PC-9 (cell line): ENCODE data around the gene HOXB13. TPM values are rescaled to one million over a fixed set of nuclear protein-coding genes. Genes with fewer than 3 reads are reported as not detected.

ENCODE experiments used
- BruUV-seq: library from RNA; stranded (reverse); fragments of 400-500 nt; replicated peaks from 2 replicates; lab custom pipeline; 2021; lab: Mats Ljungman, UMichigan
- CTCF ChIA-PET: fragments of 300-600 bp; sonication (Branson Sonifier 250); formaldehyde crosslinking; loops from one replicate; lab custom pipeline; 2022; ENCODE audit warnings: antibody characterized with exemption; lab: Charles Lee
- POLR2A ChIA-PET: fragments of 300-600 bp; sonication (Branson Sonifier 250); formaldehyde crosslinking; loops from one replicate; lab custom pipeline; 2022; ENCODE audit warnings: antibody characterized with exemption; ENCODE audit not compliant: unreplicated experiment; lab: Charles Lee
- DNase-seq, 2 experiments: peaks; one replicate each; pipeline versions ENCODE4 v3.0.0 to v3.0.0-alpha.2; 2015 to 2022; ENCODE audit warnings: mixed read lengths in 1 of 2
- H2AFZ ChIP-seq: fragments of 200-600 bp; sonication (generic); 2 replicates; pipeline ENCODE4 v1.8.1; 2017; ENCODE audit warnings: antibody characterized with exemption
- H3F3A ChIP-seq: fragments of 200-600 bp; sonication (generic); 2 replicates; pipeline ENCODE4 v1.8.1; 2017; ENCODE audit warnings: antibody characterized with exemption, mild to moderate bottlenecking, low read depth; ENCODE audit not compliant: insufficient read depth
- H3K27ac ChIP-seq: fragments of 200-600 bp; sonication (generic); 2 replicates; pipeline ENCODE4 v1.6.1; 2016; ENCODE audit warnings: mixed run types
- H3K27me3 ChIP-seq: fragments of 200-600 bp; sonication (generic); 2 replicates; pipeline ENCODE4 v1.6.1; 2016; ENCODE audit warnings: low read depth, mixed run types; ENCODE audit not compliant: insufficient read depth
- H3K36me3 ChIP-seq: fragments of 200-600 bp; sonication (generic); 2 replicates; pipeline ENCODE4 v1.6.1; 2016; ENCODE audit warnings: low read depth, mixed run types
- H3K4me1 ChIP-seq: fragments of 200-600 bp; sonication (generic); replicated peaks from 2 replicates; pipeline ENCODE4 v1.6.1; 2016; ENCODE audit warnings: mixed run types; ENCODE audit not compliant: insufficient read depth
- H3K4me2 ChIP-seq: fragments of 200-600 bp; sonication (generic); 2 replicates; pipeline ENCODE4 v1.6.1; 2017; ENCODE audit warnings: mixed run types
- H3K4me3 ChIP-seq: fragments of 200-600 bp; sonication (generic); 2 replicates; pipeline ENCODE4 v1.6.1; 2016; ENCODE audit warnings: mixed run types
- H3K79me2 ChIP-seq: fragments of 200-600 bp; sonication (generic); 2 replicates; pipeline ENCODE4 v1.6.1; 2017; ENCODE audit warnings: low read depth, mixed run types
- H3K9me2 ChIP-seq: fragments of 200-600 bp; sonication (generic); 2 replicates; pipeline ENCODE4 v1.8.1; 2017; ENCODE audit warnings: mild to moderate bottlenecking; ENCODE audit not compliant: insufficient read depth
- H3K9me3 ChIP-seq: fragments of 200-600 bp; sonication (generic); 2 replicates; pipeline ENCODE4 v1.8.1; 2016; ENCODE audit warnings: low read depth; ENCODE audit not compliant: insufficient read depth
- H4K20me1 ChIP-seq: fragments of 200-600 bp; sonication (generic); 2 replicates; pipeline ENCODE4 v1.8.1; 2017; ENCODE audit not compliant: insufficient read depth
- EZH2 ChIP-seq: fragments of 200-600 bp; sonication (generic); IDR thresholded peaks from 2 replicates; pipeline ENCODE4 v1.8.0; 2017; ENCODE audit warnings: antibody characterized with exemption, low read depth
- intact Hi-C: fragments of 100-400 bp; cut with micrococcal nuclease; formaldehyde crosslinking; loops from one replicate; pipeline ENCODE4 v1.10.0; 2022; ENCODE audit not compliant: unreplicated experiment
- total RNA-seq: library from RNA; stranded (reverse); gene quantifications from 2 replicates; pipeline ENCODE4 v1.2.3, GENCODE V29; 2021
- TF ChIP-seq, protein P1 (sequence below): fragments of 200-600 bp; sonication (generic); conservative IDR thresholded peaks from 2 replicates; pipeline ENCODE4 v1.6.1; 2017; ENCODE audit warnings: mixed run types, antibody characterized with exemption, mild to moderate bottlenecking, moderate library complexity

The HOXB13 gene
- total RNA-seq, 1 experiment from 2014 or later: not detected

DNA sequence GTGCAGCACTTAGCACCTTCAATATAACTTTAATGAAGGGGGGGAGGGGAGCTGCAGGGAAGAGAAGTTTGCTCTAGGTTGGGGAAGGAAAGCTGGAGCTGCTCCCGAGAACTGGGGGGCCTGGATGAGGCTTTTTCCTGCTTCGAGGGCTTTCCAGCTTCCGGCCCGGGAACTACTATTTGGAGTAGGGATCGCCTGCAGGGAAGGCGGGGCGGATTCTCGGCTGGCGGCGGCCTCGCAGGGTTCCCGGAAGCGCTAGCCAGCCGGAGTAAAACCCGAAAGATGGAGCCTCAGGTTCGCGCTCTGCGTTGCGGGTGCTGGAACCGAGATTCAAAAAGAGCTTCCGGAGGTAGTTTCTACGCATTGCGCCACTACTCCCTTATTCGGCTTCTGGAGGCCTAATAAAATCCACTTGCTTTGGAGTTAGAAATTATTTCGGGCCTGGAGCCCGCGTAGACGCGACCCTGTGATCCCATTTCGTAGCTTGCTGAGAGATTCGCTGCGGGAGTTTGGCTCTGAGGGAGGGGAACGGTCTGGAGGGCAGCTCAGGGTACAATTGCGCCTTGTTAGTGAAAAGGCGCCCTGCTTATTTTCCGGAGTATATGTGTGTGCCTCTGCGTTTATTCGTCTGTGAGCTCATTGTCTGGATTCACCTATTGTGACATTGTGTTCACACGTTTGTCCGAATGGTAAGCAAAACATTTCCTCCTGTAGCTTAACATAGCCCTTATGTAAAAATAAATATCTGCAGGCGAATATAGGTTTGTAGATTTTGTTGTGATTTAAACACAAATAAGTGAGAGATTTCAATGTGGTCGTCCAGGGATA is 4.9 kb downstream of the HOXB13 start:
- Histone ChIP-seq H3K4me1 (no peaks in the 10 kb centered on the region), H3F3A (no peaks in the 10 kb centered on the region), H3K4me3 (no peak overlapping the region), H3K4me2 (no peak overlapping the region), H3K36me3 (no peaks in the 10 kb centered on the region), H3K79me2 (no peaks in the 10 kb centered on the region), H3K9me3 (no peaks in the 10 kb centered on the region), H3K27ac (no peak overlapping the region), H3K9me2 (no peaks in the 10 kb centered on the region), H4K20me1 (no peaks in the 10 kb centered on the region), H2AFZ (no peak overlapping the region), H3K27me3 (peaks cover 64% of the 10 kb centered on the region)
- no peak for DNase-seq
- BruUV-seq: no TSS peak
- CTCF ChIA-PET: interaction anchor here (0.6 to 2.5 kb wide), 7 partner anchors 45 to 673 kb away, joined by 3 to 17 read pairs (median 4); no protein-coding TSS in a partner anchor
- TF ChIP-seq, protein P1, sequence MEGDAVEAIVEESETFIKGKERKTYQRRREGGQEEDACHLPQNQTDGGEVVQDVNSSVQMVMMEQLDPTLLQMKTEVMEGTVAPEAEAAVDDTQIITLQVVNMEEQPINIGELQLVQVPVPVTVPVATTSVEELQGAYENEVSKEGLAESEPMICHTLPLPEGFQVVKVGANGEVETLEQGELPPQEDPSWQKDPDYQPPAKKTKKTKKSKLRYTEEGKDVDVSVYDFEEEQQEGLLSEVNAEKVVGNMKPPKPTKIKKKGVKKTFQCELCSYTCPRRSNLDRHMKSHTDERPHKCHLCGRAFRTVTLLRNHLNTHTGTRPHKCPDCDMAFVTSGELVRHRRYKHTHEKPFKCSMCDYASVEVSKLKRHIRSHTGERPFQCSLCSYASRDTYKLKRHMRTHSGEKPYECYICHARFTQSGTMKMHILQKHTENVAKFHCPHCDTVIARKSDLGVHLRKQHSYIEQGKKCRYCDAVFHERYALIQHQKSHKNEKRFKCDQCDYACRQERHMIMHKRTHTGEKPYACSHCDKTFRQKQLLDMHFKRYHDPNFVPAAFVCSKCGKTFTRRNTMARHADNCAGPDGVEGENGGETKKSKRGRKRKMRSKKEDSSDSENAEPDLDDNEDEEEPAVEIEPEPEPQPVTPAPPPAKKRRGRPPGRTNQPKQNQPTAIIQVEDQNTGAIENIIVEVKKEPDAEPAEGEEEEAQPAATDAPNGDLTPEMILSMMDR: no peak
- no peak for TF ChIP-seq EZH2
- intact Hi-C loops: loop anchor here (1.0 kb wide), 3 partner anchors 68 to 309 kb away; no protein-coding TSS in a partner anchor
- POLR2A ChIA-PET: no interaction called here

DNA sequence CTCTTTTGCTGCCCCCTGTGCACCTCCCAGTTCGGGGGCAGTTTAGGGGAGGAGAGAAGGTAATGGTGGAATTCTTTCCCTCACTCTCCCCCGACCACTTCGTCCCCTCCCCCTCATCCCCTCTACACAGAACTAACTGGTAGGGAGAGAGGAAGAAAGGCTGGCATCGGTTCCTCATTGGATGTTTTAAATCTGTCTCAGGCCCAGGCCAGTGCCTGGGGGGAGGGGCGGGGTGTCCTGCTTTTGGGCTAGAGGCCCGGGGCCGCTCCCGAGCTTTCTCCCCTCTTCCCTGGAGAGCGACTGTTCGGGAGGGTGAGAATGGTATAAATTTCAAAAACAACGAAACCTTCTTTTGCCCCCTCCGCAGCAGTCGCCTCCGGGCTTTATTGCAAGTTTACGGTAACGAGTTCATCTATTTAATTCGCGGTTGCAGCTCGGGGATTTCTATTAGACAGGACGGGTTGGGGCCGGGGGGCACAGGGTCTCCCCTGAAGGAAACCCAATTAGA is 5.6 kb downstream of the HOXB13 start, which contains the start of gene PRAC2:
TSS of gene PRAC2 (plus strand) at position 271 of the 508 bp plus-strand sequence. CDS start 1,226 bp downstream, outside the sequence.
- intact Hi-C loops: no loop called here
- H3K27me3 ChIP-seq: peaks cover 57% of the 10 kb centered on the region
- POLR2A ChIA-PET: no interaction called here
- DNase-seq: no peak
- H3K4me3 ChIP-seq: no peak within 1 kb of the TSS
- H3K79me2 ChIP-seq: no peaks in the 10 kb centered on the region
- BruUV-seq: no TSS peak
- H3F3A ChIP-seq: no peaks in the 10 kb centered on the region
- no peaks in the 10 kb centered on the region for H3K4me1 ChIP-seq
- H4K20me1 ChIP-seq: no peaks in the 10 kb centered on the region
- no peak within 1 kb of the TSS for H2AFZ ChIP-seq
- no peaks in the 10 kb centered on the region for H3K36me3 ChIP-seq
- CTCF ChIA-PET: interaction anchor here (0.6 kb wide), 2 partner anchors 45 to 672 kb away, joined by 3 to 4 read pairs; no protein-coding TSS in a partner anchor
- H3K9me2 ChIP-seq: no peaks in the 10 kb centered on the region
- no peaks in the 10 kb centered on the region for H3K9me3 ChIP-seq
- H3K4me2 ChIP-seq: no peak within 1 kb of the TSS
- TF ChIP-seq EZH2: no peak
- TF ChIP-seq, protein P1: no peak
- H3K27ac ChIP-seq: no peak within 1 kb of the TSS

DNA sequence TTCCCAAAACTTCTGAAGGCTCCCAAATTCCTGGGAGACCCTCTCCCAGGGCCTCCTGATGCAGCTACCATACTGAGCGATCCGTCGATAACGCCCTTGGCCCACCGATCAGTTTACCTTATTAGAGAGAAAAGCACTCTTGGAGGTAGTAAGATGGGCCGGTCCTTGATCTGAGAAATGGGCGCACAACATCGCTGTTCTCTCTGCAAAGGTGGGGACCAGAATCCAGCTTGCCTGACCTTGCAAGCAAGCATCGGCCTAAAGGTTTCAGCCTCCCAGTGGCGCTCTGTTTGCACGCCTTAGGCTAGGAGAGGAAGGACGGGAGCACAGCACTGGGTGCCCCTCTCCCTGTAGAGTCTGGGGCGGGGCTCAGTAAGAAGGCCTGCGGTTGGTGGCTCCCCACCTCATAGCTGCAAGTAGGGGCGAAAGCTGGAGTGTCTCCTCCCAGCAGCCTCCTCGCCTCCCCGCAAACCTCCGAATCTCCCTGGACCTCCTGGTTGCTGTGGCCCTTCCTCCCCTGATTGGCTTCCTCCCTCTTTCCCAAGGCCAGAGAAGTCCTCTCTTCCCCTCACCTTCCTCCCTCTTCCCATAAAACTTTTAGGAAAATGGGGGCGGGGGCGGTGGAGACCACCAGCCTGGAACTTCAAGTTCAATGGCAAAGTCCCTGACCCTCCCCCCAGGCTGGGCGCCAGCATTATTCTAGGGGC is 6.2 kb downstream of the HOXB13 start, which contains the start of gene PRAC1:
TSS of gene PRAC1 (minus strand) at position 318 of the 707 bp plus-strand sequence. CDS start at position 192, 126 bp downstream.
- no peaks in the 10 kb centered on the region for H3K79me2 ChIP-seq
- no peak within 1 kb of the TSS for H3K4me2 ChIP-seq
- no TSS peak for BruUV-seq
- TF ChIP-seq, protein P1: no peak
- H4K20me1 ChIP-seq: no peaks in the 10 kb centered on the region
- H2AFZ ChIP-seq: no peak within 1 kb of the TSS
- H3K27me3 ChIP-seq: peaks cover 55% of the 10 kb centered on the region
- ChIA-PET POLR2A (no interaction called here), CTCF (no interaction called here)
- no peaks in the 10 kb centered on the region for H3F3A ChIP-seq
- no peaks in the 10 kb centered on the region for H3K9me2 ChIP-seq
- intact Hi-C loops: no loop called here
- no peak for DNase-seq
- no peaks in the 10 kb centered on the region for H3K36me3 ChIP-seq
- H3K4me3 ChIP-seq: no peak within 1 kb of the TSS
- H3K9me3 ChIP-seq: no peaks in the 10 kb centered on the region
- H3K4me1 ChIP-seq: no peaks in the 10 kb centered on the region
- H3K27ac ChIP-seq: no peak within 1 kb of the TSS
